VCaP (cell line): ENCODE measurements around the gene CAB39.

Experiments used
- H3K27ac ChIP-seq: fragments of 450-650 bp; 2 replicates; pipeline ENCODE4 v1.5.1; 2017
- CTCF ChIP-seq: fragments of 450-650 bp; conservative IDR thresholded peaks from 2 replicates; pipeline ENCODE4 v1.5.1; 2017; ENCODE audit warnings: mild to moderate bottlenecking, moderate library complexity

CAB39 gene

GRCh38 chr2:230846360-230846759 lies 133.7 kb downstream of the CAB39 start:
- no peak overlapping the region for H3K27ac ChIP-seq
- no peak for TF ChIP-seq CTCF

- no peak overlapping the region for H3K27ac ChIP-seq
- TF ChIP-seq CTCF = no peak
These were observed 135.3 kb downstream of the CAB39 start for GRCh38 chr2:230847883-230848388.

- no peak overlapping the region for H3K27ac ChIP-seq
- no peak for TF ChIP-seq CTCF
These were observed 137.2 kb downstream of the CAB39 start for GRCh38 chr2:230849633-230850357.

GRCh38 chr2:230850358-230850658 lies 137.7 kb downstream of the CAB39 start:
- TF ChIP-seq CTCF = no peak
- H3K27ac ChIP-seq = no peak overlapping the region

GRCh38 chr2:230852113-230852512 lies 139.5 kb downstream of the CAB39 start:
- no peak overlapping the region for H3K27ac ChIP-seq
- TF ChIP-seq CTCF = no peak

- no peak for TF ChIP-seq CTCF
- H3K27ac ChIP-seq = no peak overlapping the region
These were observed 149.1 kb downstream of the CAB39 start for GRCh38 chr2:230861552-230862255.

- no peak overlapping the region for H3K27ac ChIP-seq
- no peak for TF ChIP-seq CTCF
These were observed 149.7 kb downstream of the CAB39 start for GRCh38 chr2:230862292-230862691.
